Glomerular endothelial cell (primary cell): Measurements from ENCODE around the gene PHKA1. TPM values are rescaled to one million over a fixed set of nuclear protein-coding genes. Genes with fewer than 3 reads are reported as not detected.
"Not testable (repeated sequence)": the region's sequence is repeated elsewhere in the genome, so short reads cannot be mapped to it uniquely, and the experiment has no call there.

ENCODE experiments used
- DNase-seq: peaks from one replicate; pipeline ENCODE4 v3.0.0-alpha.2; 2011; ENCODE audit warnings: low read depth, low spot score; ENCODE audit errors: extremely low read depth
- total RNA-seq: library from RNA; depleted of rRNA; stranded (reverse); fragments of >200 nt; gene quantifications from 2 replicates; pipeline ENCODE4 v1.2.3, GENCODE V29; 2015

The PHKA1 gene
- total RNA-seq, 1 donor from 2014 or later = 3.4 TPM

DNA sequence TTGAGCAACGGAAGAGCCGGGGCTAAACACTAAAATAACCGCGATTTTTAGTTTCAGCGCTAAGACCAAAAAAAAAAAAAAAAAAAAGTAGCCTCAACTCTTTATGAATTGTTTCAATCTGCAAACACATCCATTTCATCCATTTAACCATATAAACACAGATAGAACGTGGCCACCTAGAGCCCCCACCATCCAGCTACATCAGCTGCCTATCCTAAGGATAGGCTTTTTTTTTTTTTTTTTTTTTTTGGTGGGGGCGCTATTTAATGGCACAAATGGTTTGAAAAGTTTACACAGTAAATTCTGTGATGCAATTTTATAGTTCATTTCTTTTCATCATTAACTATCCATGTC lies 141.0 kb downstream of the PHKA1 start:
- DNase-seq = no peak

DNA sequence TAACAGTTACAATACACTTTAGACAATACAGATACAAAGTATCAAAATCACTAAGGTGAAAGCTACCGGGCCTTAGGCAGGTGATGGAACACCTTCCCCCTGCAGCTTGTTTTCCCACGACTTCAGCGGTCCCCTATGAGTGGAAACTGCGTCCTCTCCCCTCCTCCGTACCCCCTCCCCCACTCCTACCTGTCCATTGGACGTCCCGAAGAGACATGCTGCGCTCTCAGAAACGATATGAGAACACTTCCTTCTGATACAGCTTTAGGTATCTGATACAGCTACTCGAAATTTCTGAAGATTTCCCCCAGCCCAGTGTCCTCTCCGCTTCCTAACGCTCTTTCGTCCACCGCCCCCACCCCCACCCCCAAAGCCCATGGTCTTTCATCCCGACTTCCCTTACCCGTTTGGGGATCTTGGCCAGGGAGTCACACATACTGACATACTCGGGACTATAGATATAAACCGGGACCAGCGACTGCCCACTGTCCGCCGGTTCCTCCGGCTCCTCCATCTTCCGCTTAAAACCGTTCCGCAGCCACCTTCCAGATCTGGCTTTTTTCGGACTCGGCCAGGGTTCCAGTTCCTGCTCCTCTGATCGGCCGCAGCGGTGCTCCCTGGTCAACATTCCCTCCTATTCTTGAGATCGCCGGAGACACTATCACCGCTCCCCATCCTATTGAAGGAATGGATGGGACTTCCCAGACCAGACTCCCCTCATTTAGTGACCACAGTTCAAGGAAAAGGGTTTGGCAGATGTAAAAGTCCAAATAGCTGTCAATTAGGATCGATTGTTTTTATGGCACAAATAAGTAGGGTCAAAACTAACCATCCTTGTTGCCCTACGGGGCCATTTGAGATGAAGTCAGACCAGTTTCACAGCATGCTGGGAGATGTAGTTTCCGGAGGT lies 141.6 kb downstream of the PHKA1 start, which contains the start of gene HDAC8:
Gene HDAC8 (minus strand): TSS at position 596 of the 910 bp plus-strand sequence. CDS start 82 bp downstream, at position 514.
- peak; percentile 68 for DNase-seq

DNA sequence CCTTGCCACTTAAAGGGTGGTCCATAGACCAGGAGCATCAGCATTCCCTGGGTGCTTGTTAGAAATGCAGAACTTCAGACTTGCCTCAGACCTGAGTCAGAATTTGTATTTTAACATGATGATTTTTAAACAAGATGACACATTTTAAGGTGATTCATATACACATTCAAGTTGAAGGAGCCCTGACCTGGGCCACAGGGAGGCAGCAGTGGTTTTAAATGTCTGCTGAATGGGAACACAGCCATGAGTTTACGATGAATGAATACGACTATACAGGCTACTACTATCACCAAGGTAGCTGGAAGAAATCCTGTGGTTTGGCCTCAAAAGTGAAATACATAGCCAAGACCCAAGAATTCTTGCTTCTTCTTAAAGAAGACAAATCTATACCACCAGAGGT lies 144.3 kb downstream of the PHKA1 start:
- no peak for DNase-seq

- no peak for DNase-seq
Measured at GRCh38 chrX:72568406-72569092, 145.6 kb downstream of the PHKA1 start.

GRCh38 chrX:72566448-72566847 lies 147.7 kb downstream of the PHKA1 start:
- no peak for DNase-seq

GRCh38 chrX:72559655-72560054 lies 154.5 kb downstream of the PHKA1 start:
- DNase-seq = not testable (repeated sequence)

- no peak for DNase-seq
Measured at GRCh38 chrX:72554448-72555140, 159.5 kb downstream of the PHKA1 start.

- not testable (repeated sequence) for DNase-seq
Measured at GRCh38 chrX:72552443-72552842, 161.7 kb downstream of the PHKA1 start.

DNA sequence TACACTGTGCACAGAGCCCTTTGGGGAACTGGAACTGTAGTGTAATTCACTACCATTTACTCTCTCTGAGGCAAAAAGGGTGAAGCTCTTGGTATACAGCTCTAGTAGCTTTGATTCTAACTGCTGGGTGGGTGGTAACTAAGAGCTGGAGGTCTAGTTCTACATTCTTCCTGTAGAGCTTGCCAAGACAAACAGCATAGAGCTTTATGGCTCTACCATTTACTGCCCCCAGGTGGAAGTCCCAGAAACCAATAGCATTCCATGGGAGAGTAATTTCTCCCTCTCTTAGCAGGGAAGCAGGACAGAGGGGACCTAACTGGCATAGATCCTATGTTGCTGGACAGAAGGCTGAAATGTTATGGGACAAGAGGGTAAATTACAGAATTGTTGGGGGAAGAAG lies 168.1 kb downstream of the PHKA1 start:
- no peak for DNase-seq

DNA sequence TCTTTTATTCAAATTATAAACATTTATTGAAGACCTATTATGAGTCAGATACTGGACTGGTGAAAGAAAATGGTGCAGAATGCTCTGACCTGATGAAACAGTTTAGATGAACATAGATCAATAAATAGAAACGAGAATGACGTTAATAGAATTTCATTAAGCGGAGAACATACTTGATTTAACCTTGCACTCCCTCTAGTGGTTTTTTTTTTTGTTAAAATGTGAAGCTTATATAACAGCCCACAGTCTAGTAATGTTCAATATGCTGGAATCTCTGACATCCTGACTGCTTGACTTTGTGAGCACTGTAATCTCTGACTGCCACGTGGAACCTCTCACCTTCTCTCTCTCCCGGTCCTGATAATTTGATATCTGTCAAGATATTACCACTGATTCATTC lies 173.8 kb downstream of the PHKA1 start:
- no peak for DNase-seq

GRCh38 chrX:72539822-72540221 lies 174.3 kb downstream of the PHKA1 start:
- DNase-seq = no peak

GRCh38 chrX:72536542-72536941 lies 177.6 kb downstream of the PHKA1 start:
- DNase-seq = no peak

DNA sequence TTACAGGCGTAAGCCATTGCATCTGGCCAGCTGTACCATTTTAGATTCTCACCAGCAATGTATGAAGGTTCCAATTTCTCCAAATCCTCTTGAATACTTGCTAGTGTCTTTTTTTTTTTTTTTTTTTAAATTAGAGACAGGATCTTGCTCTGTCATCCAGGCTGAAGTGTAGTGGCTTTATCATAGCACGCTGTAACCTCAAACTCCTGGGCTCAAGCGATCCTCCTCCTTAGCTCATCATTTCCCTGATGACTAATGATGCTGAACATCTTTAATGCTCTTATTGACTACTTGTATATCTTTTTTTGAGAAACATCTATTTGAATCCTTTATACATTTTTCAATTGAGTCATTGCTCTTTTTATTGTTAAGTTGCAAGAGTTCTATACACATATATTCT lies 181.7 kb downstream of the PHKA1 start:
- DNase-seq = no peak

Other genes with a start within 250 kb of the PHKA1 start
- 27.2 and 33.0 TPM in 2 replicates for gene HDAC8, start 141.5 kb downstream of the PHKA1 start, total RNA-seq
- not detected in 2 replicates for gene DMRTC1B, start 62.6 kb upstream of the PHKA1 start, total RNA-seq
- not detected in 2 replicates for gene FAM236B, start 68.4 kb upstream of the PHKA1 start, total RNA-seq
- not detected in 2 replicates for gene FAM236D, start 93.9 kb upstream of the PHKA1 start, total RNA-seq
- not detected in 2 replicates for gene FAM236C, start 198.3 kb upstream of the PHKA1 start, total RNA-seq
- gene FAM236A, start 223.9 kb upstream of the PHKA1 start, total RNA-seq = not detected in 2 replicates
- gene DMRTC1, start 229.5 kb upstream of the PHKA1 start, total RNA-seq = not detected in 2 replicates